Measurements from ENCODE around the gene METAP2. TPM values are rescaled to one million over a fixed set of nuclear protein-coding genes. Genes with fewer than 3 reads are reported as not detected.
"Not testable (repeated sequence)": the region's sequence is repeated elsewhere in the genome, so short reads cannot be mapped to it uniquely, and the experiment has no call there.

Gene METAP2
- total and polyA plus RNA-seq, 4 experiments from 2014 or later = 39.6 to 52.7 (median 47.9) TPM

DNA sequence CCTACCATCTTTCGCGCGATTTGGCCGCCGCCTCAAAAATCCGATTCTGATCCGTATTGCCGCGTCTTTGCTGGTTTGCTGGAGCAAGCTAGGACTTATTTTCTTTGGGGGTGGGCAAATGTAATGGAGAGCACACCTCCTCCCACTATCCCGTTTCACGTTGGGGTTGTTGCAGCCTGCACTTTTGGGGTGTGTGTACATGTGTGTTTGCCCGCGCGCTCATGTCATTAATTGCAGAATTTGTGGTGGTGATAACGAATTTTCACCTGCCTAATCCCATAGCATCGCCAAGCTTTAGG is 657 bp downstream of the METAP2 start:
- Mint-ChIP-seq H3K4me3 (peak overlapping the region; percentile 99 to 100 (median 100)), H3K36me3 (peaks cover 31 to 40% of the 10 kb centered on the region in 2 donors), H3K4me1 (peaks cover 39 to 69% (median 58%) of the 10 kb centered on the region in 4 donors), H3K9me3 (no peaks in the 10 kb centered on the region), H3K27ac (peak overlapping the region; percentile 90 to 100 (median 98)), H3K27me3 (no peaks in the 10 kb centered on the region)
- H3K4me1 ChIP-seq (ENCODE audit: insufficient read depth, low read length) = peaks cover 54% of the 10 kb centered on the region
- no peak for DNase-seq
- peak overlapping the region; percentile 83 to 99 for H3K4me3 ChIP-seq (ENCODE audit: low read length in 2 of 2)
- H3K36me3 ChIP-seq (ENCODE audit: insufficient read depth, low read length) = peaks cover 17% of the 10 kb centered on the region
- ChIA-PET POLR2A (ENCODE audit: partially characterized antibody) (interaction anchor here (0.8 to 3.6 kb wide), 13 partner anchors 9 to 1798 kb away, joined by 3 to 48 read pairs (median 10); partner anchors contain the start of genes AMDHD1, CCDC38, CRADD and FGD6), CTCF (ENCODE audit: partially characterized antibody) (interaction anchor here (1.0 to 2.5 kb wide), 3 partner anchors 60 to 401 kb away, joined by 3 to 15 read pairs (median 5); partner anchors contain the start of genes FGD6, NR2C1 and VEZT)
- H3K9me3 ChIP-seq (ENCODE audit: control insufficient read depth in 1 of 2, low read length in 2 of 2) = no peaks in the 10 kb centered on the region
- H3K27ac ChIP-seq (ENCODE audit: low read depth, low read length) = peak overlapping the region; percentile 78
- H3K27me3 ChIP-seq (ENCODE audit: insufficient read depth, low read length) = no peaks in the 10 kb centered on the region
- intact Hi-C loops (cut with micrococcal nuclease) = loop anchor here (1.0 to 5.0 kb wide), 6 partner anchors 73 to 1798 kb away; partner anchors contain the start of genes CRADD, FGD6, NDUFA12 and NR2C1

DNA sequence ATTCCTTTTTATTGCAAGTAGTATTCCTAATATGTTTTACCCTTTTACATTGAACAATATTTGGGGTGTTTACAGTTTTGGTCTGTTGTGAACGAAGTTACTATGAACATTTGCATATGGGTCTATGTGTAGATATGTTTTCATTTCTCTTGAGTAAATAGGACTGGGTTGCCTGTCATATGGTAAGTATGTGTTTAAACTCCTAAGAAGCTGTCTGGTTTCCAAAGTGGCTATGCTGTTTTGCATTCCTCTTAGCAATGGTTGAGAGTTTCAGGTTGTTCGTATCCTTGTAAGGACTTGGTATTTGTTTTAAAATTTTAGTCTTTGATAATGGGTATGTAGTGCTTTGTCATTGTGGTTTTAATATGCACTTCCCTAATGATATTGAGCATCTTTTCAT is 6.3 kb downstream of the METAP2 start:
- peaks cover 51 to 74% (median 64%) of the 10 kb centered on the region in 4 donors for H3K4me1 Mint-ChIP-seq
- POLR2A ChIA-PET (ENCODE audit: partially characterized antibody) = no interaction called here
- peak overlapping the region in 6 of 8 donors; percentile 13 to 65 (median 50) for H3K4me3 Mint-ChIP-seq

DNA sequence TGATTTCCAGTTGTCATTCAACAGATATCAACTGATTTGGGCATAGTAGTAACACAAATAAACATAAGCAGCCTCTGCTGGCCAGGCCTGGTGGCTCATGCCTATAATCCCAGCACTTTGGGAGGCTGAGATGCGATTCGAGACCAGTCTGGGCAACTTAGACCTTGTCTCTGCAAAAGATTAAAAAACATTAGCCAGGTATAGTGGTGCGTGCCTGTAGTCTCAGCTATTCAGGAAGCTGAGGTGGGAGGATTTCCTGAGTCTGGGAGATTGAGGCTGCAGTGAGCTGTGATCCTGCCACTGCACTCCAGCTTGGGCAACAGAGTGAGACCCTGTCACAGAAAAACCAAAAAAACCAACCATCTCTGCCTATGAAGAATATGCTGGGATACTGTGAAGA is 7.1 kb downstream of the METAP2 start:
- Histone ChIP-seq H3K4me1 (ENCODE audit: insufficient read depth, low read length) (peaks cover 50% of the 10 kb centered on the region), H3K4me3 (ENCODE audit: low read length in 2 of 2) (no peak overlapping the region), H3K27me3 (ENCODE audit: insufficient read depth, low read length) (no peaks in the 10 kb centered on the region), H3K9me3 (ENCODE audit: control insufficient read depth in 1 of 2, low read length in 2 of 2) (no peaks in the 10 kb centered on the region), H3K27ac (ENCODE audit: low read depth, low read length) (peak overlapping the region; percentile 30), H3K36me3 (ENCODE audit: insufficient read depth, low read length) (peaks cover 17% of the 10 kb centered on the region)
- Mint-ChIP-seq H3K4me1 (peaks cover 45 to 65% (median 57%) of the 10 kb centered on the region in 4 donors), H3K36me3 (peaks cover 35 to 61% of the 10 kb centered on the region in 2 donors), H3K27ac (peak overlapping the region; percentile 13 to 89 (median 71)), H3K9me3 (no peaks in the 10 kb centered on the region), H3K4me3 (peak overlapping the region in 6 of 8 donors; percentile 3 to 65 (median 56)), H3K27me3 (no peaks in the 10 kb centered on the region)
- no peak for DNase-seq
- CTCF ChIA-PET (ENCODE audit: partially characterized antibody) = no interaction called here
- intact Hi-C loops (cut with micrococcal nuclease) = no loop called here
- POLR2A ChIA-PET (ENCODE audit: partially characterized antibody) = no interaction called here

More for the DNA sequence above, 6.3 kb downstream of the METAP2 start:
- Mint-ChIP-seq H3K27ac (peak overlapping the region in 4 of 7 donors; percentile 51 to 89 (median 68)), H3K36me3 (peaks cover 40 to 62% of the 10 kb centered on the region in 2 donors), H3K9me3 (no peaks in the 10 kb centered on the region), H3K27me3 (no peaks in the 10 kb centered on the region)
- Histone ChIP-seq H3K9me3 (ENCODE audit: control insufficient read depth in 1 of 2, low read length in 2 of 2) (no peaks in the 10 kb centered on the region), H3K36me3 (ENCODE audit: insufficient read depth, low read length) (peaks cover 17% of the 10 kb centered on the region), H3K4me3 (ENCODE audit: low read length in 2 of 2) (no peak overlapping the region), H3K4me1 (ENCODE audit: insufficient read depth, low read length) (peaks cover 58% of the 10 kb centered on the region), H3K27me3 (ENCODE audit: insufficient read depth, low read length) (no peaks in the 10 kb centered on the region), H3K27ac (ENCODE audit: low read depth, low read length) (no peak overlapping the region)
- intact Hi-C loops (cut with micrococcal nuclease) = no loop called here
- DNase-seq = no peak
- CTCF ChIA-PET (ENCODE audit: partially characterized antibody) = no interaction called here

DNA sequence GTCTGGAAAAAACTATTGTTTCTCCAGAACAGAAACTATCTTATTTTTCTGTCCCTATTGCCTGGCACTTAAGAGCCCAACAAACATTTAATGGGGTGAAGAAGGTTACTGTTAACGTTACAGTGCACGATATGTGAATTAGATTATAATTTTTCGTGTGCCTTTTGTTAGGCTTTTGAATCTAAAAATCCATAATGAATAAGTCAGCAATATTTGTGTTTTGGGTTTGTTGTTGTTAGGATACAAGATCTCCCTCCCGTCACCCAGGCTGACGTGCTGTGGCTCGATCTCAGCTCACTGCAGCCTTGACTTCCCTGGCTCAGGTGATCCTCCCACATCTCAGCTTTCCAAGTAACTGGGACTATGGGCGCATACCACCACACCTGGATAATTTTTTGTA is 7.9 kb downstream of the METAP2 start:
- intact Hi-C loops (cut with micrococcal nuclease) = no loop called here
- H3K4me3 Mint-ChIP-seq = no peak overlapping the region
- no peak overlapping the region for H3K27ac ChIP-seq (ENCODE audit: low read depth, low read length)
- ChIA-PET CTCF (ENCODE audit: partially characterized antibody) (no interaction called here), POLR2A (ENCODE audit: partially characterized antibody) (interaction anchor here (2.3 kb wide), 1 partner anchor 7 kb away, joined by 10 read pairs; the partner anchor contains the start of gene METAP2)
- no peaks in the 10 kb centered on the region for H3K9me3 ChIP-seq (ENCODE audit: control insufficient read depth in 1 of 2, low read length in 2 of 2)
- peaks cover 42% of the 10 kb centered on the region for H3K4me1 ChIP-seq (ENCODE audit: insufficient read depth, low read length)
- peaks cover 42 to 58% (median 50%) of the 10 kb centered on the region in 4 donors for H3K4me1 Mint-ChIP-seq
- H3K27me3 ChIP-seq (ENCODE audit: insufficient read depth, low read length) = no peaks in the 10 kb centered on the region
- DNase-seq = no peak
- peaks cover 16% of the 10 kb centered on the region for H3K36me3 ChIP-seq (ENCODE audit: insufficient read depth, low read length)
- H3K27ac Mint-ChIP-seq = peak overlapping the region in 5 of 7 donors; percentile 22 to 75 (median 50)
- no peaks in the 10 kb centered on the region for H3K27me3 Mint-ChIP-seq
- H3K36me3 Mint-ChIP-seq = peaks cover 36 to 64% of the 10 kb centered on the region in 2 donors
- H3K4me3 ChIP-seq (ENCODE audit: low read length in 2 of 2) = no peak overlapping the region
- no peaks in the 10 kb centered on the region for H3K9me3 Mint-ChIP-seq

DNA sequence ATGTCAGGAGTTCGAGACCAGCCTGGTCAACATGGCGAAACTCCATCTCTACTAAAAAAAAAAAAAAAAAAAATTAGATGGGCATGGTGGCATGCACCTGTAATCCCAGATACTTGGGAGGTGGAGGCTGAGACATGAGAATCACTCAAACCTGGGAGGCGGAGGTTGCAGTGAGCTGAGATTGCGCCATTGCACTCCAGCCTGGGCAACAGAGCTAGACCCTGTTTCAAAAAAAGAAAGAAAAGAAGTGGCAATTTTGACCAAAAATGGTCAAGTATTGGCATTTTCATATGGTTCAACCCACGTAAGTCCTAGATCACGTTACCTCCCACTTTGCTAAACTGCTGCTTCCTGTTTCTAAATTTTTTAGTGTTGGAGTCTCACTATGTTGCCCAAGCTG is 8.6 kb downstream of the METAP2 start:
- CTCF ChIA-PET (ENCODE audit: partially characterized antibody) = interaction anchor here (0.7 kb wide), 1 partner anchor 1424 kb away, joined by 5 read pairs; no protein-coding TSS in a partner anchor
- peaks cover 15% of the 10 kb centered on the region for H3K36me3 ChIP-seq (ENCODE audit: insufficient read depth, low read length)
- H3K4me3 Mint-ChIP-seq = not testable (repeated sequence)

DNA sequence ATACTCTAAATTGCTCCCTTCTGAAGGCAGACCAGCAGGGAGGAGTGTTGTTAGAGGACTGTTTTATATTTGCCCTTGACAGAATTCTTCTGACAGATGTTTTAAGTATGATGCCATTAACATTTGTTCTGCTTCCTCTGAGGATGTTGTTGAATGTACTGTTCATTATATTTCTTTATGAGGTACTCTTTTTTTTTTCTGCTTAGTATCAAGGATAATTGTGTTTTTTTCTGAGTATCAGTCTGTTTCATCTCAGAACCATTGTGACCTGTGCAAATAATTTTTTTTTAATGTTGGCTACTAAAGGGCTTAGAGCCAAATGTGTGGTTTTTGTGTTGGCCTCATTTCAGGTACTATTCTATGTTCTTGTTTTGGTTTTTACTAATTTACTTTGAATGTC is 10.6 kb downstream of the METAP2 start:
- Histone ChIP-seq H3K4me1 (ENCODE audit: insufficient read depth, low read length) (peaks cover 18% of the 10 kb centered on the region), H3K36me3 (ENCODE audit: insufficient read depth, low read length) (peaks cover 13% of the 10 kb centered on the region), H3K27me3 (ENCODE audit: insufficient read depth, low read length) (no peaks in the 10 kb centered on the region), H3K9me3 (ENCODE audit: control insufficient read depth in 1 of 2, low read length in 2 of 2) (no peaks in the 10 kb centered on the region), H3K27ac (ENCODE audit: low read depth, low read length) (no peak overlapping the region), H3K4me3 (ENCODE audit: low read length in 2 of 2) (no peak overlapping the region)
- Mint-ChIP-seq H3K4me1 (peaks cover 30 to 38% (median 34%) of the 10 kb centered on the region in 4 donors), H3K4me3 (no peak overlapping the region), H3K36me3 (peaks cover 26 to 64% of the 10 kb centered on the region in 2 donors), H3K27ac (peak overlapping the region in 6 of 7 donors; percentile 9 to 62 (median 44)), H3K9me3 (no peaks in the 10 kb centered on the region), H3K27me3 (no peaks in the 10 kb centered on the region)
- intact Hi-C loops (cut with micrococcal nuclease) = no loop called here
- no peak for DNase-seq
- POLR2A ChIA-PET (ENCODE audit: partially characterized antibody) = interaction anchor here (2.3 kb wide), 1 partner anchor 10 kb away, joined by 10 read pairs; the partner anchor contains the start of gene METAP2
- CTCF ChIA-PET (ENCODE audit: partially characterized antibody) = no interaction called here

More for the DNA sequence above, 8.6 kb downstream of the METAP2 start:
- H3K27me3 ChIP-seq (ENCODE audit: insufficient read depth, low read length); H3K27me3 Mint-ChIP-seq; H3K9me3 ChIP-seq (ENCODE audit: control insufficient read depth in 1 of 2, low read length in 2 of 2); DNase-seq; intact Hi-C loops (cut with micrococcal nuclease); H3K9me3 Mint-ChIP-seq; H3K27ac ChIP-seq (ENCODE audit: low read depth, low read length); H3K4me3 ChIP-seq (ENCODE audit: low read length in 2 of 2); H3K27ac Mint-ChIP-seq: not testable (repeated sequence)
- POLR2A ChIA-PET (ENCODE audit: partially characterized antibody) = interaction anchor here (2.3 kb wide), 1 partner anchor 8 kb away, joined by 10 read pairs; the partner anchor contains the start of gene METAP2
- H3K4me1 Mint-ChIP-seq = peaks cover 43 to 55% (median 50%) of the 10 kb centered on the region in 4 donors
- peaks cover 38 to 69% of the 10 kb centered on the region in 2 donors for H3K36me3 Mint-ChIP-seq
- H3K4me1 ChIP-seq (ENCODE audit: insufficient read depth, low read length) = peaks cover 37% of the 10 kb centered on the region

DNA sequence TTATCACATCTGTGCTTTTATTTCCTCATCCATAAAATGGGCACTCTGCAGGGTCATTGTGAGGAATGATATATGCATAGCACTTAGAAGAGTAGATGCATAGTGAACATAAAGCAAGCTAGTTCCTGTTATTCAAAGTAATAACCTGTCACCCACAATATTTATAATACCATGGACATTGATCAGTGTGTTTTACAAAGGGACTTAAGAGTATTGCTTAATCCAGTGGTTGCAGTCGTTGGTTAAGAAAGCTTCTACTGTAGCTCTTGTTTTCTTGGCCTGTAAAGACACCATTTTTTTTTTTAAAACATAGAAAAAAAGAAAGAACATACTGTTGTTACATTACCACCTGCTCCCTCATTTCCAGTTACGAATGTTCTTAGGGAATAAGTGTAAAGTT is 13.1 kb downstream of the METAP2 start:
- Mint-ChIP-seq H3K4me3 (no peak overlapping the region), H3K27ac (no peak overlapping the region), H3K4me1 (peaks cover 8 to 21% (median 13%) of the 10 kb centered on the region in 4 donors), H3K27me3 (no peaks in the 10 kb centered on the region), H3K36me3 (peaks cover 26 to 65% of the 10 kb centered on the region in 2 donors), H3K9me3 (no peaks in the 10 kb centered on the region)
- peaks cover 13% of the 10 kb centered on the region for H3K36me3 ChIP-seq (ENCODE audit: insufficient read depth, low read length)
- no peaks in the 10 kb centered on the region for H3K9me3 ChIP-seq (ENCODE audit: control insufficient read depth in 1 of 2, low read length in 2 of 2)
- ChIA-PET POLR2A (ENCODE audit: partially characterized antibody) (interaction anchor here (2.2 kb wide), 1 partner anchor 13 kb away, joined by 9 read pairs; the partner anchor contains the start of gene METAP2), CTCF (ENCODE audit: partially characterized antibody) (interaction anchor here (0.9 kb wide), 1 partner anchor 48 kb away, joined by 3 read pairs; no protein-coding TSS in a partner anchor)
- no peaks in the 10 kb centered on the region for H3K4me1 ChIP-seq (ENCODE audit: insufficient read depth, low read length)
- intact Hi-C loops (cut with micrococcal nuclease) = no loop called here
- no peak for DNase-seq
- no peaks in the 10 kb centered on the region for H3K27me3 ChIP-seq (ENCODE audit: insufficient read depth, low read length)
- H3K27ac ChIP-seq (ENCODE audit: low read depth, low read length) = no peak overlapping the region
- H3K4me3 ChIP-seq (ENCODE audit: low read length in 2 of 2) = no peak overlapping the region
